GM20431 (cell line): ENCODE data around the gene GMDS.

Experiments used
- in situ Hi-C: fragments of 300-500 bp; cut with MseI, MboI; formaldehyde crosslinking; loops from one replicate; pipeline ENCODE4 v1.15.0; 2020; ENCODE audit warnings: low sequenced_read_pairs; ENCODE audit not compliant: unreplicated experiment

Gene GMDS

GRCh38 chr6:1612974-1613306 is 632.5 kb downstream of the GMDS start:
- in situ Hi-C loops: loop anchor here (25.0 kb wide), 2 partner anchors 499 to 574 kb away; no protein-coding TSS in a partner anchor

- in situ Hi-C loops: loop anchor here (25.0 kb wide), 2 partner anchors 500 to 575 kb away; no protein-coding TSS in a partner anchor
Measured at GRCh38 chr6:1612299-1612973, 633.0 kb downstream of the GMDS start.

GRCh38 chr6:1611572-1612298 is 633.7 kb downstream of the GMDS start:
- in situ Hi-C loops: loop anchor here (25.0 kb wide), 2 partner anchors 501 to 576 kb away; no protein-coding TSS in a partner anchor

- in situ Hi-C loops: loop anchor here (25.0 kb wide), 2 partner anchors 501 to 576 kb away; no protein-coding TSS in a partner anchor
Measured at GRCh38 chr6:1611322-1611571, 634.2 kb downstream of the GMDS start.

GRCh38 chr6:1610497-1611321 is 634.7 kb downstream of the GMDS start:
- in situ Hi-C loops: loop anchor here (25.0 kb wide), 2 partner anchors 502 to 577 kb away; no protein-coding TSS in a partner anchor

GRCh38 chr6:1609648-1610496 is 635.5 kb downstream of the GMDS start, which contains the start of gene FOXC1:
Gene FOXC1, plus strand, starts transcription at chr6:1609915. Its CDS starts 531 bp downstream, at chr6:1610446.
- in situ Hi-C loops: loop anchor here (10.0 to 25.0 kb wide), 3 partner anchors 502 to 745 kb away; no protein-coding TSS in a partner anchor

- in situ Hi-C loops: loop anchor here (10.0 to 25.0 kb wide), 3 partner anchors 503 to 746 kb away; no protein-coding TSS in a partner anchor
Measured at GRCh38 chr6:1609041-1609647, 636.3 kb downstream of the GMDS start.

GRCh38 chr6:1608222-1609040 is 637.0 kb downstream of the GMDS start:
- in situ Hi-C loops: loop anchor here (10.0 to 25.0 kb wide), 3 partner anchors 504 to 746 kb away; no protein-coding TSS in a partner anchor

- in situ Hi-C loops: loop anchor here (10.0 to 25.0 kb wide), 3 partner anchors 505 to 747 kb away; no protein-coding TSS in a partner anchor
Measured at GRCh38 chr6:1607516-1608221, 637.7 kb downstream of the GMDS start.

- in situ Hi-C loops: loop anchor here (10.0 to 25.0 kb wide), 3 partner anchors 505 to 748 kb away; no protein-coding TSS in a partner anchor
Measured at GRCh38 chr6:1606780-1607515, 638.5 kb downstream of the GMDS start.

GRCh38 chr6:1605893-1606779 is 639.3 kb downstream of the GMDS start:
- in situ Hi-C loops: loop anchor here (10.0 to 25.0 kb wide), 3 partner anchors 506 to 749 kb away; no protein-coding TSS in a partner anchor

GRCh38 chr6:1605004-1605892 is 640.2 kb downstream of the GMDS start:
- in situ Hi-C loops: loop anchor here (10.0 to 25.0 kb wide), 3 partner anchors 507 to 750 kb away; no protein-coding TSS in a partner anchor

GRCh38 chr6:1604158-1605003 is 641.0 kb downstream of the GMDS start:
- in situ Hi-C loops: loop anchor here (10.0 to 25.0 kb wide), 3 partner anchors 508 to 750 kb away; no protein-coding TSS in a partner anchor

GRCh38 chr6:1603708-1604107 is 641.7 kb downstream of the GMDS start:
- in situ Hi-C loops: loop anchor here (10.0 to 25.0 kb wide), 3 partner anchors 509 to 751 kb away; no protein-coding TSS in a partner anchor
